Activated CD4-positive, alpha-beta T cell treated with anti-CD3 and anti-CD28 coated beads for 4 hours (primary cell): Measurements from ENCODE around the gene GRAMD2B.
"Not testable (repeated sequence)": the region's sequence is repeated elsewhere in the genome, so short reads cannot be mapped to it uniquely, and the experiment has no call there.

Experiments used
- DNase-seq, 2 donors: peaks; one replicate each; pipeline ENCODE4 v3.0.0-alpha.2; 2020

Gene GRAMD2B

GRCh38 chr5:126422994-126423788 lies at the start of gene GRAMD2B:
GRAMD2B (plus strand) TSS chr5:126423409; CDS start chr5:126423607, 198 bp downstream.
- peak; percentile 56 to 66 for DNase-seq

- no peak for DNase-seq
Observed at GRCh38 chr5:126374109-126374416, 49.1 kb upstream of the GRAMD2B start.

- DNase-seq: no peak
Observed at GRCh38 chr5:126376443-126376842, 46.8 kb upstream of the GRAMD2B start.

- no peak for DNase-seq
Observed at GRCh38 chr5:126377424-126377823, 45.8 kb upstream of the GRAMD2B start.

- not testable (repeated sequence) for DNase-seq
Observed at GRCh38 chr5:126380316-126380715, 42.9 kb upstream of the GRAMD2B start.

GRCh38 chr5:126383246-126383645 lies 40.0 kb upstream of the GRAMD2B start:
- DNase-seq: no peak

GRCh38 chr5:126383776-126384175 lies 39.4 kb upstream of the GRAMD2B start:
- DNase-seq: no peak

GRCh38 chr5:126384985-126385384 lies 38.2 kb upstream of the GRAMD2B start:
- DNase-seq: no peak

GRCh38 chr5:126385524-126386502 lies 37.4 kb upstream of the GRAMD2B start:
- DNase-seq: no peak

GRCh38 chr5:126389179-126389578 lies 34.0 kb upstream of the GRAMD2B start:
- DNase-seq: no peak

- DNase-seq: no peak
Observed at GRCh38 chr5:126390051-126390450, 33.2 kb upstream of the GRAMD2B start.

- no peak for DNase-seq
Observed at GRCh38 chr5:126391386-126391785, 31.8 kb upstream of the GRAMD2B start.

- no peak for DNase-seq
Observed at GRCh38 chr5:126394211-126394788, 28.9 kb upstream of the GRAMD2B start.

- DNase-seq: no peak
Observed at GRCh38 chr5:126395198-126395597, 28.0 kb upstream of the GRAMD2B start.

GRCh38 chr5:126395605-126396004 lies 27.6 kb upstream of the GRAMD2B start:
- no peak for DNase-seq

GRCh38 chr5:126396721-126397120 lies 26.5 kb upstream of the GRAMD2B start:
- DNase-seq: not testable (repeated sequence)

GRCh38 chr5:126398791-126399190 lies 24.4 kb upstream of the GRAMD2B start:
- DNase-seq: no peak

GRCh38 chr5:126400621-126401251 lies 22.5 kb upstream of the GRAMD2B start:
- no peak for DNase-seq

GRCh38 chr5:126402621-126403555 lies 20.3 kb upstream of the GRAMD2B start:
- DNase-seq: no peak

GRCh38 chr5:126403876-126404275 lies 19.3 kb upstream of the GRAMD2B start:
- no peak for DNase-seq

GRCh38 chr5:126410623-126411022 lies 12.6 kb upstream of the GRAMD2B start:
- no peak for DNase-seq

GRCh38 chr5:126413856-126414255 lies 9.4 kb upstream of the GRAMD2B start:
- no peak for DNase-seq
